K562 (cell line): ENCODE results near the gene IDNK. TPM values are rescaled to one million over a fixed set of nuclear protein-coding genes. Genes with fewer than 3 reads are reported as not detected.

ENCODE experiments used
- BHLHE40 ChIP-seq: IDR thresholded peaks from 2 replicates; pipeline ENCODE4 v1.6.1; 2011; ENCODE audit warnings: low read length, improper control_type of control experiment
- CSDE1 ChIP-seq, 2 experiments: fragments of 450-650 bp; IDR thresholded peaks; 2 replicates each; pipeline ENCODE4 v1.6.1; 2016; ENCODE audit warnings: mild to moderate bottlenecking in 1 of 2
- FOXK1 ChIP-seq: sonication (generic); formaldehyde crosslinking; IDR thresholded peaks from 2 replicates; pipeline ENCODE4 v1.8.0; 2022; ENCODE audit warnings: missing genetic modification reagents, mild to moderate bottlenecking, borderline replicate concordance
- POLR2G ChIP-seq: fragments of 200-400 bp; formaldehyde crosslinking; IDR thresholded peaks from 2 replicates; pipeline ENCODE4 v1.6.1; 2017; ENCODE audit warnings: low read depth, mild to moderate bottlenecking, antibody characterized with exemption, low read length, moderate library complexity
- RBM14 ChIP-seq: fragments of 200-400 bp; formaldehyde crosslinking; IDR thresholded peaks from 2 replicates; pipeline ENCODE4 v1.6.1; 2018; ENCODE audit warnings: low read depth, mild to moderate bottlenecking, low read length, moderate library complexity, borderline replicate concordance; ENCODE audit not compliant: insufficient read depth
- SNIP1 ChIP-seq: fragments of 450-650 bp; IDR thresholded peaks from 2 replicates; pipeline ENCODE4 v1.7.1; 2017; ENCODE audit warnings: low read depth, mild to moderate bottlenecking
- YY1 ChIP-seq, 3 experiments: IDR thresholded peaks; 2 replicates each; pipeline ENCODE4 v1.6.1; 2011; ENCODE audit warnings: low read length in 2 of 3, mild to moderate bottlenecking in 2 of 3, moderate library complexity in 2 of 3, borderline replicate concordance in 1 of 3, control low read depth in 1 of 3, low read depth in 1 of 3; ENCODE audit not compliant: insufficient read depth in 3 of 3, insufficient replicate concordance in 2 of 3, control insufficient read depth in 1 of 3, insufficient read length in 1 of 3; ENCODE audit errors: extremely low read depth in 1 of 3
- ZFPM2 ChIP-seq: fragments of 250-450 bp; sonication (Bioruptor Pico); IDR thresholded peaks from 2 replicates; pipeline ENCODE4 v1.5.1; 2022; ENCODE audit warnings: mild to moderate bottlenecking
- ZNF3 ChIP-seq: fragments of 250-450 bp; sonication (Bioruptor Pico); IDR thresholded peaks from 2 replicates; pipeline ENCODE4 v1.5.0; 2021; ENCODE audit warnings: mild to moderate bottlenecking, moderate library complexity
- ZNF431 ChIP-seq: sonication (generic); formaldehyde crosslinking; IDR thresholded peaks from 2 replicates; pipeline ENCODE4 v1.8.0; 2022; ENCODE audit warnings: mild to moderate bottlenecking, missing genetic modification reagents
- ZNF507 ChIP-seq: conservative IDR thresholded peaks from 2 replicates; pipeline ENCODE4 v1.6.1; 2017; ENCODE audit warnings: missing genetic modification characterization, missing compliant biosample characterization
- ZNF699 ChIP-seq: fragments of 250-450 bp; sonication (Bioruptor Pico); IDR thresholded peaks from 2 replicates; pipeline ENCODE4 v1.8.0; 2021; ENCODE audit warnings: mild to moderate bottlenecking, moderate library complexity; ENCODE audit not compliant: insufficient replicate concordance
- ZNF830 ChIP-seq: fragments of 250-450 bp; sonication (Bioruptor Pico); IDR thresholded peaks from 2 replicates; pipeline ENCODE4 v1.5.0; 2021; ENCODE audit warnings: mild to moderate bottlenecking
- polyA plus RNA-seq, 8 experiments: library from polyadenylated mRNA; depleted of rRNA in 4 of 8; stranded (reverse) in 5 of 8; unstranded in 3 of 8; fragments of >200 nt; fragmentation: Nextera tagmentation in 2 of 8; fragmentation: Illumina TruSeq in 1 of 8; extraction: Ambion mirVana in 2 of 8; extraction: Trizol in 1 of 8; gene quantifications; 2 replicates each; pipeline versions ENCODE4 v1.2.1 to v1.2.3, GENCODE V29; 2011 to 2014; ENCODE audit warnings: inconsistent platforms in 1 of 8, missing spikeins in 1 of 8
- total RNA-seq, 7 experiments: library from RNA; depleted of rRNA in 6 of 7; stranded (reverse); fragments of >200 nt in 6 of 7; fragmentation: Illumina TruSeq in 2 of 7; extraction: Trizol in 2 of 7; gene quantifications; 2 replicates each; pipeline versions ENCODE4 v1.2.1 to v1.2.3, GENCODE V29; 2011 to 2021; ENCODE audit warnings: low replicate concordance in 1 of 7
- TF ChIP-seq, protein P1 (sequence below): fragments of 250-450 bp; sonication (Bioruptor Pico); IDR thresholded peaks from 2 replicates; pipeline ENCODE4 v1.5.1; 2021; ENCODE audit warnings: mild to moderate bottlenecking
- TF ChIP-seq, protein P2 (sequence below), 2 experiments: fragments of 450-650 bp; IDR thresholded peaks; 2 replicates each; pipeline ENCODE4 v1.6.1; 2018; ENCODE audit warnings: mild to moderate bottlenecking in 2 of 2, low read depth in 1 of 2; ENCODE audit not compliant: partially characterized antibody in 2 of 2
- TF ChIP-seq, protein P3 (sequence below): fragments of 250-450 bp; sonication (Bioruptor Pico); IDR thresholded peaks from 2 replicates; pipeline ENCODE4 v1.4.0; 2020; ENCODE audit warnings: borderline replicate concordance
- TF ChIP-seq, protein P4 (sequence below): fragments of 450-650 bp; IDR thresholded peaks from 2 replicates; pipeline ENCODE4 v1.6.1; 2016; ENCODE audit warnings: borderline replicate concordance

IDNK gene
- total and polyA plus RNA-seq, 9 of the 15 experiments (the other 6 are each of a cell fraction or from before 2014, with no cell fraction given): 0.41 to 1.1 (median 0.55) TPM

DNA sequence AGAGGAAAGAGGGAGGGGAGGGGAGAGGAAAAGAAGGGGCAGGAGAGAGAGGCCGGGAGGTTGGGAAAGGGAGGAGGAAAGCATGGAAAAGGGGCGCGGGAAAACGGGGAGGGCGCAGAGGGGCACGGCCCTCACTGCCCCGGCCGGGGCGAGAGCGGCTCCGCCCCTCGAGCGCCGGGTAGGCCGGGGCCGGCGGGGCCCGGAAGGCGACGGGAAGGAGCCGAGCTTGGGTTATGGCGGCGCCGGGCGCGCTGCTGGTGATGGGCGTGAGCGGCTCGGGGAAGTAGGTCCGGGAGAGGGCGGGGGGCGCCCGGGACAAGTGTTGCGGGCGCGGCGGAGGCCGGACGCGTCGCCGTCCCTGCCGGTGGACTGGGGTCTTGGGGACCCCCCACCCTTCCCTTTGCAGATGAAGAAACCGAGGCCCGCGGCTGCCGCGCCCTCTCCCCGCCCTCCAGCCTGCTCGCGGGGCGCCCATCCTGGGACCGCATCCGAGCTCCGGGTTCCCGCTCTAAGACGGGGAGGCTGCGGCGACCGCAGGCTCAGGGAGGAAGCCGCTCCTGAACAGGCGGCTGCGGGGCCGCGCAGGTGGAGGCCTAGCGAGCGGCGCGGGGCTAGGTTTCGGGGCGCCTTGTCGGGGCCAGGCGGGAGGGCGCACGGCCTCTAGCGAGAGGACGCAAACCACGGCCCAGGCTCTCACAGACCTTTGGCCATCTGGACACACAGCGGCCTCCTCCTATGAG lies at the start of gene IDNK (continued):
- TF ChIP-seq FOXK1 (CRISPR knock-in tag) (no peak), BHLHE40 (no peak), ZNF431 (CRISPR knock-in tag) (no peak), CSDE1 (IDR thresholded peaks at IDR 0.05) (no peak), ZNF507 (tag) (no peak), YY1 (IDR thresholded peaks at IDR 0.05; ENCODE audit: borderline replicate concordance in 1 of 3, control insufficient read depth in 1 of 3, extremely low read depth in 1 of 3, insufficient read depth in 3 of 3, insufficient read length in 1 of 3, insufficient replicate concordance in 2 of 3, low read depth in 1 of 3, low read length in 2 of 3) (peak in 2 of 3 experiments; percentile 81 to 86), ZNF830 (no peak), RBM14 (0 out of 2 replicates have a peak, but pooled peaks have one; percentile 68), ZFPM2 (CRISPR knock-in tag) (no peak), ZNF699 (CRISPR knock-in tag) (no peak), POLR2G (peak; percentile 92), SNIP1 (no peak), ZNF3 (CRISPR knock-in tag) (no peak)
- TF ChIP-seq, protein P1, sequence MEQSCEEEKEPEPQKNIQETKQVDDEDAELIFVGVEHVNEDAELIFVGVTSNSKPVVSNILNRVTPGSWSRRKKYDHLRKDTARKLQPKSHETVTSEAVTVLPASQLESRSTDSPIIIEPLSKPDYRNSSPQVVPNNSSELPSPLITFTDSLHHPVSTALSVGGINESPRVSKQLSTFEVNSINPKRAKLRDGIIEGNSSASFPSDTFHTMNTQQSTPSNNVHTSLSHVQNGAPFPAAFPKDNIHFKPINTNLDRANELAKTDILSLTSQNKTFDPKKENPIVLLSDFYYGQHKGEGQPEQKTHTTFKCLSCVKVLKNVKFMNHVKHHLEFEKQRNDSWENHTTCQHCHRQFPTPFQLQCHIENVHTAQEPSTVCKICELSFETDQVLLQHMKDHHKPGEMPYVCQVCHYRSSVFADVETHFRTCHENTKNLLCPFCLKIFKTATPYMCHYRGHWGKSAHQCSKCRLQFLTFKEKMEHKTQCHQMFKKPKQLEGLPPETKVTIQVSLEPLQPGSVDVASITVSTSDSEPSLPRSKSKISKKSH (CRISPR knock-in tag): no peak
- TF ChIP-seq, protein P2, sequence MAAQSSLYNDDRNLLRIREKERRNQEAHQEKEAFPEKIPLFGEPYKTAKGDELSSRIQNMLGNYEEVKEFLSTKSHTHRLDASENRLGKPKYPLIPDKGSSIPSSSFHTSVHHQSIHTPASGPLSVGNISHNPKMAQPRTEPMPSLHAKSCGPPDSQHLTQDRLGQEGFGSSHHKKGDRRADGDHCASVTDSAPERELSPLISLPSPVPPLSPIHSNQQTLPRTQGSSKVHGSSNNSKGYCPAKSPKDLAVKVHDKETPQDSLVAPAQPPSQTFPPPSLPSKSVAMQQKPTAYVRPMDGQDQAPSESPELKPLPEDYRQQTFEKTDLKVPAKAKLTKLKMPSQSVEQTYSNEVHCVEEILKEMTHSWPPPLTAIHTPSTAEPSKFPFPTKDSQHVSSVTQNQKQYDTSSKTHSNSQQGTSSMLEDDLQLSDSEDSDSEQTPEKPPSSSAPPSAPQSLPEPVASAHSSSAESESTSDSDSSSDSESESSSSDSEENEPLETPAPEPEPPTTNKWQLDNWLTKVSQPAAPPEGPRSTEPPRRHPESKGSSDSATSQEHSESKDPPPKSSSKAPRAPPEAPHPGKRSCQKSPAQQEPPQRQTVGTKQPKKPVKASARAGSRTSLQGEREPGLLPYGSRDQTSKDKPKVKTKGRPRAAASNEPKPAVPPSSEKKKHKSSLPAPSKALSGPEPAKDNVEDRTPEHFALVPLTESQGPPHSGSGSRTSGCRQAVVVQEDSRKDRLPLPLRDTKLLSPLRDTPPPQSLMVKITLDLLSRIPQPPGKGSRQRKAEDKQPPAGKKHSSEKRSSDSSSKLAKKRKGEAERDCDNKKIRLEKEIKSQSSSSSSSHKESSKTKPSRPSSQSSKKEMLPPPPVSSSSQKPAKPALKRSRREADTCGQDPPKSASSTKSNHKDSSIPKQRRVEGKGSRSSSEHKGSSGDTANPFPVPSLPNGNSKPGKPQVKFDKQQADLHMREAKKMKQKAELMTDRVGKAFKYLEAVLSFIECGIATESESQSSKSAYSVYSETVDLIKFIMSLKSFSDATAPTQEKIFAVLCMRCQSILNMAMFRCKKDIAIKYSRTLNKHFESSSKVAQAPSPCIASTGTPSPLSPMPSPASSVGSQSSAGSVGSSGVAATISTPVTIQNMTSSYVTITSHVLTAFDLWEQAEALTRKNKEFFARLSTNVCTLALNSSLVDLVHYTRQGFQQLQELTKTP (IDR thresholded peaks at IDR 0.05; ENCODE audit: low read depth in 1 of 2, partially characterized antibody in 2 of 2): no peak
- TF ChIP-seq, protein P3, sequence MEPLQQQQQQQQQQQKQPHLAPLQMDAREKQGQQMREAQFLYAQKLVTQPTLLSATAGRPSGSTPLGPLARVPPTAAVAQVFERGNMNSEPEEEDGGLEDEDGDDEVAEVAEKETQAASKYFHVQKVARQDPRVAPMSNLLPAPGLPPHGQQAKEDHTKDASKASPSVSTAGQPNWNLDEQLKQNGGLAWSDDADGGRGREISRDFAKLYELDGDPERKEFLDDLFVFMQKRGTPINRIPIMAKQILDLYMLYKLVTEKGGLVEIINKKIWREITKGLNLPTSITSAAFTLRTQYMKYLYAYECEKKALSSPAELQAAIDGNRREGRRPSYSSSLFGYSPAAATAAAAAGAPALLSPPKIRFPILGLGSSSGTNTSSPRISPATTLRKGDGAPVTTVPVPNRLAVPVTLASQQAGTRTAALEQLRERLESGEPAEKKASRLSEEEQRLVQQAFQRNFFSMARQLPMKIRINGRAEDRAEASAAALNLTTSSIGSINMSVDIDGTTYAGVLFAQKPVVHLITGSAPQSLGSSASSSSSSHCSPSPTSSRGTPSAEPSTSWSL: no peak
- TF ChIP-seq, protein P4, sequence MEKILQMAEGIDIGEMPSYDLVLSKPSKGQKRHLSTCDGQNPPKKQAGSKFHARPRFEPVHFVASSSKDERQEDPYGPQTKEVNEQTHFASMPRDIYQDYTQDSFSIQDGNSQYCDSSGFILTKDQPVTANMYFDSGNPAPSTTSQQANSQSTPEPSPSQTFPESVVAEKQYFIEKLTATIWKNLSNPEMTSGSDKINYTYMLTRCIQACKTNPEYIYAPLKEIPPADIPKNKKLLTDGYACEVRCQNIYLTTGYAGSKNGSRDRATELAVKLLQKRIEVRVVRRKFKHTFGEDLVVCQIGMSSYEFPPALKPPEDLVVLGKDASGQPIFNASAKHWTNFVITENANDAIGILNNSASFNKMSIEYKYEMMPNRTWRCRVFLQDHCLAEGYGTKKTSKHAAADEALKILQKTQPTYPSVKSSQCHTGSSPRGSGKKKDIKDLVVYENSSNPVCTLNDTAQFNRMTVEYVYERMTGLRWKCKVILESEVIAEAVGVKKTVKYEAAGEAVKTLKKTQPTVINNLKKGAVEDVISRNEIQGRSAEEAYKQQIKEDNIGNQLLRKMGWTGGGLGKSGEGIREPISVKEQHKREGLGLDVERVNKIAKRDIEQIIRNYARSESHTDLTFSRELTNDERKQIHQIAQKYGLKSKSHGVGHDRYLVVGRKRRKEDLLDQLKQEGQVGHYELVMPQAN: no peak
